Central memory CD4-positive, alpha-beta T cell (primary cell): ENCODE measurements around the gene SMO.
"Not testable (repeated sequence)": the region's sequence is repeated elsewhere in the genome, so short reads cannot be mapped to it uniquely, and the experiment has no call there.

Source experiments
- DNase-seq: peaks from one replicate; pipeline ENCODE4 v3.0.0; 2022

Gene SMO

GRCh38 chr7:129169686-129170440 is 18.6 kb upstream of the SMO start:
- DNase-seq: no peak

GRCh38 chr7:129170441-129171021 is 17.9 kb upstream of the SMO start:
- DNase-seq: no peak

GRCh38 chr7:129173861-129174260 is 14.6 kb upstream of the SMO start:
- DNase-seq: not testable (repeated sequence)

GRCh38 chr7:129176916-129177710 is 11.3 kb upstream of the SMO start:
- DNase-seq: no peak

- no peak for DNase-seq
Measured at GRCh38 chr7:129184981-129185670, 3.3 kb upstream of the SMO start.

- no peak for DNase-seq
Measured at GRCh38 chr7:129186749-129187260, 1.6 kb upstream of the SMO start.

GRCh38 chr7:129187681-129188371 is 607 bp upstream of the SMO start:
- no peak for DNase-seq

GRCh38 chr7:129188892-129189660 is 643 bp downstream of the SMO start:
- DNase-seq: no peak

- DNase-seq: no peak
Measured at GRCh38 chr7:129189661-129190310, 1.4 kb downstream of the SMO start.

- no peak for DNase-seq
Measured at GRCh38 chr7:129191272-129191671, 2.8 kb downstream of the SMO start.

GRCh38 chr7:129193892-129194291 is 5.5 kb downstream of the SMO start:
- no peak for DNase-seq

- no peak for DNase-seq
Measured at GRCh38 chr7:129197771-129198170, 9.3 kb downstream of the SMO start.

- DNase-seq: no peak
Measured at GRCh38 chr7:129199406-129199805, 11.0 kb downstream of the SMO start.

GRCh38 chr7:129202058-129202777 is 13.8 kb downstream of the SMO start:
- no peak for DNase-seq

- no peak for DNase-seq
Measured at GRCh38 chr7:129203050-129203741, 14.8 kb downstream of the SMO start.

GRCh38 chr7:129205126-129205818 is 16.8 kb downstream of the SMO start:
- DNase-seq: no peak

GRCh38 chr7:129205987-129206785 is 17.8 kb downstream of the SMO start:
- DNase-seq: no peak

- DNase-seq: no peak
Measured at GRCh38 chr7:129208667-129209066, 20.2 kb downstream of the SMO start.
